Measurements from ENCODE around the gene ZNF485.
"Not testable (repeated sequence)": the region's sequence is repeated elsewhere in the genome, so short reads cannot be mapped to it uniquely, and the experiment has no call there.

ZNF485 gene

DNA sequence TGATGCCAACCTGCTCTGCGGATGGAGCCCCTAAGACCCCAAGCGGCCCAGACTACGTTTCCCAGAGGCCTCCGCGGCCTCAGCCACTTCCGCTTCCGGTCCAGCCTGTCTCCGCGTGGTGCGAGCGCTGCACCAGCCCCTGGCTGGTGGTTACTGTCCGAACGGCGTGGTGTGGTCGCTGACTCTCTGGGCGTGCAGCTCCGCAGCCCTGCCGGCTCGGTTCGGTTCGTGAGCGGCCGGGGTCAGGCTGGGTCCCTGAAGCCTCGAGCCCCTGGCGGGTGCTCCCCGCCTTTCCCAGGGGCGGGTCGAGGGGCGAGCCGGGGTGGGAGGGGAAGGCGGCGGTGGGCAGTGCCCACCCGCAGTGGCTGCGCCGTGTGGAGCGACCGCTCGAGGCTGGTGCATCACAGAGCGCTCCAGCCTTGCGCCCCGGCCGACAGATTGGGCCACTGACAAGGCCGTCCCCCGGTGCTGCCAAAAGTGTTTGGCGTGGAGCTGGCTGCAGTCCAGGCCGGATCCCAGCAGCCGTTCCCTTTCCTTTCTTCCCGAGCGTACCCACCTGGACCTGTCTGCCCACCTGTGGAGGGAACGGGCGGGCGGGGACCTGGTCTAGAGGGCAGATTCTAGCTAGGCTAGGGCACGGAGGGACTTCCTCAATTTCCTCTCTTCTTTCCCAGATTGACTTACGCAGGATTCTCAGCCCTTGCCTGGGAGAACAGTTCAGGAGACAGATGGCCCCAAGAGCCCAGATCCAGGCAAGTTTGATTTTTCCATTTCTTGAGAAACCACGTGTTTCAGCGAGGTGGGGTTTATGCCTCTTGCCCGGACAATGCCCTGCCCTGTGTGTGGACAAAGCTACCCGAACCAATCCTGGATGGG, at the start of gene ZNF485:
Gene ZNF485 (plus strand): TSS at position 116 of the 876 bp plus-strand sequence. CDS start 613 bp downstream, at position 729.
- DNase-seq: peak; percentile 60

GRCh38 chr10:43557214-43557613, 49.0 kb upstream of the ZNF485 start:
- DNase-seq: no peak

DNA sequence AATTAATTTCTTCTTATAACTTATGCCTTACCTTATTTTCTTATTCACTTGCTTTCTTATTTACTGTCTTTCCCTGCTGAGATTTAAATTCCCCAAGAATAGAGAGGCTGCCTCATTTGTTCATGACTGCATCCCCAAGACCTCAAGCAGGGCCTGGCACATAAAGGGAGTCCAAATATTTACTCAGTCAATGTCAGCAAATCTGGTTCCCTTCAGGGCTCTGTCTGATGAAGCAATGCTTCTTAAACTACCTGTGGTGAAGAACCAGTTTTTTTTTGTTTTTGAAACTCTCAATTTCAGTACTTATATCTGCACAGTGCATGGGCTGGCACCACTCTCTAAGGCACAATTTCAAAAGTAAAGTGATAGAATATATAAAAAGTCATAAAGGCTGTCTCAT, 36.6 kb upstream of the ZNF485 start:
- no peak for DNase-seq

DNA sequence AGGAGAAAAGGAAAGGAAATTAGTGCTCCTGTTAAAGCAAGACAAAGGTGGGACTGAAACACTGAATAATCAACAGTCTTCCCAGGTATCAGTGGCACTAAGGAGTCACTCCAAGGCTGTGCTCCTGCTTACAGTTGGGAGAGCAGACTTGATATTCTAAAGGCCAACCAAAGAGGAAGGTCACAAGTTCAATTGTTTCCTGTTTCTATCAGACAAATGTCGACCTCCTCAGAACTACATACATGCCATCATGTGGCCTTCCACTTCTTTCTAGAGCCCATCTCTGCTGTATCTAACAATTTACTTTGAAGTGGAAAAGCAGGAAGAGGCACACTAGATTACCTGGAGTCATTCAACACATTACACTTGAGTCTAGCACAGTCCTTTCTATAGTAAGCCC, 35.3 kb upstream of the ZNF485 start:
- DNase-seq: peak; percentile 84

GRCh38 chr10:43573250-43574000, 32.8 kb upstream of the ZNF485 start:
- DNase-seq: no peak

- peak; percentile 55 for DNase-seq
Measured at GRCh38 chr10:43574001-43574892, 32.0 kb upstream of the ZNF485 start, which contains the start of gene ZNF239. ZNF239 (minus strand) TSS chr10:43574616; CDS start chr10:43558079, 16,537 bp downstream.

DNA sequence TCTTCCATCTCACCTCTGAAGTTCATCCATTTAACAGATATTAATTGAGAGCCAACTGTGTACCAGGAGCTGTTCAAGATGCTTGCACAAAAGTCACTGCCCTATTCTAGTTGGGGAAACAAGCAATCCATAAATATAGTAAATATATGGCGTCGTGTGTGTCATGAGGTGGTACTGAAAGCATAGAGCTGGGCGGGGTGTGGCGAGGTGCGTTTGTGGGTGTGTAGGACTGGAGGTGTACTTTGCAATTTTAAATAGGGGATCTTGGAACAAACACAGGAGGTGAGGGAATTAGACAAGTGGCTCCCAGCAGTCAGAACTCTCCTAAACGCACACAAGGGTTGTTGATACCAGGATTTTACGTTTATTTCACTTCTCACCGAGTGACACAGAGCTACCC, 31.3 kb upstream of the ZNF485 start:
- no peak for DNase-seq

DNA sequence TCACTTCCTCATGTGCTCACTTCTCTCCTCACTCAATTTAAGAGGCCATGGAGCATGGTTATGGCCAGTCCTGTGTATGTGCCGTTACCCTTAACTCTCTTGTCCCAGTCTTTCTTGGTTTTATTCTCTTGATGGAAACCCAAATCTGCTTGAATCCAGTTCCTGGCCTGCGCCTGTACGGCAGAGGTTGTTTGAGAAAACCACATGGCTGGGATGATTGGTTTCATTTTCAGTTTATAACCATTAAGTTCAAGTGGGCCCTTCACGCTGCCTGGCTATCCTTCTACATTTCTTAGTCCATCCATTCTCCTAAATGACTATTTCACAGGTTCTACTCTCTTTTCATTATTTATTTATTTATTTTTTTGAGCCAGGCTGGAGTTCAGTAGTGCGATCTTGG, 30.2 kb upstream of the ZNF485 start:
- peak; percentile 40 for DNase-seq

DNA sequence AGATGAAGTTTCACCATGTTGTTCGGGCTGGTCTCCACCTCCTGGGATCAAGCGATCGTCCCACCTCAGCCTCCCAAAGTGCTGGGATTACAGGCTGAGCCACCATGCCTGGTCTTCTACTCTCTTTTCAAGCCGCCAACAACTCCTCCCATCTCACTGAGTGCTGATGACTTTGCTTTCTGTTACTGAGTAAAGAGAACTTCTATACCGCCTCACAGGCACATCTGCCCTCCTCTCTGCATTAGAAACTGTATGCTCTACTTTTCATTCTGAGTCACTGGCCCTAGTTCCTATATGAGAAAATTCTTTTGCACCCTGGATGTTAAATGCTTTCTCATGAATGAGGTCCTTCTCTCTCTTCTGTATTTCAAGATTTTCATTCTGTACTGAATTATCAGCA, 29.7 kb upstream of the ZNF485 start:
- DNase-seq: no peak

GRCh38 chr10:43584051-43584450, 22.2 kb upstream of the ZNF485 start:
- no peak for DNase-seq

GRCh38 chr10:43585046-43585445, 21.2 kb upstream of the ZNF485 start:
- no peak for DNase-seq

DNA sequence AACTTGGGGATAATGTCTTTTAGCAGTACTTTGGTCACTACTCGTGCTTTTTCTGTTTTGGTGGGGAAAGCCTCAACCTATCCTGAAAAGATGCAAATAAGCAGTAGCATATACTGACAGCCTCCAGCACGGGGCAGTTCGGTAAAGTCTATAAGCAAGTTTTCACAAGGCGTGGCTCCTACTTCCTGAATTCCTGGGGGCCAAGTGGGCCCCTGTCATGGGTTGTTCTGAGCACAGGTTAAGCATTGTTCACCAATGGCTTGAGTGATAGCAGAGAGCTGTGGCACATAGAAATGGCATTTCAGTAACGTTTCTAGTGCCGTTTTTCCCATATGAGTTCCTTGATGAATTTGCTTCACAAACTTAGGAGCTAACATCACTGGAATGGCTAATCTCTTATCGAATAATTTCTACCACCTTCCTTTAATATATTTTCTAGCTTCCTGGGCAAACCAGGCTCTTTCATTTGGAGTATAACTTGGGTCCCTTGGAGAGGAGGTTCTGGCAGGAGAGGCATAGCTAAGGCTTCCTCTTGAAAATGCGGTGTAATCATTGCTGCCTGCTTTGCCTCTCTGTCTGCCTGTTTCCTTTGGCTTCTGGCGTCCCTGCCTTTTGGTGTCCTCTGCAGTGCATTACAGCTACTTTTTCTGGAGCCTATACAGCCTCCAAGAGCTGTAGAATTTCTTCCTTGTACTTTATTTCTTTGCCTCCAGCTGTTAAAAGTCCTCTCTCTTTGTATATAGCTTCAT, 20.1 kb upstream of the ZNF485 start:
- no peak for DNase-seq

DNA sequence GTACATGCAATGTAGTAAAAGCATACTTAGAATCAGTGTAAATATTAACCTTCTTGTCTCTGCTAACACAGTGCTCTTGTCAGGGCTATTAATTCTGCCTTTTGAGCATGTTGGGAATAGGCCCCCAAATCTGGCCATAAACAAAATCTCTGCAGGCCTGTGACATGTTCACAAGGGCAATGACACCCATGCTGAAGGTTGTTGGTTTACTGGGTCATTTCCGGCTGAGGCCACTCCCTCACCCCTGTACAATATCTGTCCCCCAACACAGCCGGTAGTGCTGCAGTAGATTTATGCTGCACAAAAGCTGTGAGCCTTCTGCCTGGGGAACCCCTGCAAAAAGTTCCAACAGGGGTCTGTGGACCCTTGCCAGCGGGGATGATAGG, 19.5 kb upstream of the ZNF485 start:
- DNase-seq: not testable (repeated sequence)

DNA sequence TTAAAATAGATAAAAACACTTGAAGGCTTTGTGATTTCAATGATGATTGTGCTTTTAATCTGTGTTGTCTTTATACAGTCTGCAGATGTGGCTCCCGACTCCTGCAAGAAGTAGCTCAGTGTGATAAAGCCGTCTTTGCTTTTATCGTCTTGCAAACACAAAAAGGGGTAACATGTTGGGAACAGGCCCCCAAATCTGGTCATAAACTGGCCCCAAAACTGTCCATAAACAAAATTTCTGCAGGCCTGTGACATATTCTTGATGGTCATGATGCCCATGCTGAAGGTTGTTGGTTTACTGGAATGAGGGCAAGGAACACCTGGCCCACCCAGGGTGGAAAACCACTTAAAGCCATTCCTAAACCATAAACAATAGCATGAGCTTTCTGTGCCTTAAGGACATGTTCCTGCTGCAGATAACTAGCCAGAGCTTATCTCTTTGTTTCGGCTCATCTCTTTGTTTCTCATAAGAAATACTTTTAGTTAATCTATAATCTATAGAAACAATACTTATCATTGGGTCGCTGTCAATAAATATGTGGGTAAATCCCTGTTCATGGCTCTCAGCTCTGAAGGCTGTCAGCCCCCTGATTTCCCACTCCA, 14.8 kb upstream of the ZNF485 start:
- no peak for DNase-seq

DNA sequence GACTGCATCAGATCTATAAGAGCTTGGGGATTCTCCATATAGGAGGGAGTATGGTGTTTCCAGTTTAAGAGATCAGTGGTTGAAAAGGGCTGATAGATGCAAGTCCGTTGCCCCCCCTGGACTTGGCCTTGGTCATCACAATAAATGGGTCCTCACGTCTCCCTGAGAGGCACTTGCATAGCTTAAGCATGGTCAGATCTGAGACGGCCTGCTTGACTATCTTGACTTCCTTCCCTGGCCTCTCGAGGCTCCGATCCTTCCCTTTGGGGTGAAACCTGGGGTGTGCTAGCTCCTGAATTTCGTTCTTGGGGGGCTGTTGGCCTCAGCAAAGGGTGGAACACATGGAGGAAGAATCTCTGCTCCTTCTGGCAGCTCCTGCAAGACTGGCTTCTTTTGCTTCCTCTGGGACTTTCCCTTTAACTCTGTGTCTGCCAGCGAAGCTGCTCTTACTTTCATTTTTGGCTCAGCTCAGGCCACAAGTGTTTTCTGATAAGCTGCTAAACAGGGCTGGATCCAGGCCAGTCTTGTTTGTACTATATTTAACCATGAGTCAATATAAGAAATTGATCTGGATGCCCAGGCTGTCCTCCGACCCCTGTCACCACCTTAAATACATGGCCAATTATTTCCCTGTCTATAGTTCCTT, 11.2 kb upstream of the ZNF485 start:
- DNase-seq: peak; percentile 54

GRCh38 chr10:43595739-43596298, 10.4 kb upstream of the ZNF485 start:
- DNase-seq: peak; percentile 78

DNA sequence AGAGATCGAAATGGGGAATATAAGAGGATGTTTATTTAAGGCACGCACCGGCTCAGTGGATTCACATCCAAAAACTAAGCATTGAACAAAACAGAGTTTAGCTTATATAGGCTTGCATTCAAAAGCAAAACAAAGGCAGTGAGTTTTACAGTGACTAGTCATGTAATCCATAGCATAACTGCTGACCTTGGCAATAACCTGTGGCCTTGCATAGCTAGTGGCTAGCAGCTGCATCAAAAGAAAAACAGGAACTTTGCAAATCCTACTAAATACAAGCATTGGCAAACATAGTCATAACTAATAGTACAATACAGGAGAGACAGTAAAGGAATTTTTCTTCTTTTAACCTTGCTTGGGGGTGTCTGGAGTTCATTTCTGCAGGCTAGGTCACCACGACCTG, 9.7 kb upstream of the ZNF485 start:
- peak; percentile 84 for DNase-seq

DNA sequence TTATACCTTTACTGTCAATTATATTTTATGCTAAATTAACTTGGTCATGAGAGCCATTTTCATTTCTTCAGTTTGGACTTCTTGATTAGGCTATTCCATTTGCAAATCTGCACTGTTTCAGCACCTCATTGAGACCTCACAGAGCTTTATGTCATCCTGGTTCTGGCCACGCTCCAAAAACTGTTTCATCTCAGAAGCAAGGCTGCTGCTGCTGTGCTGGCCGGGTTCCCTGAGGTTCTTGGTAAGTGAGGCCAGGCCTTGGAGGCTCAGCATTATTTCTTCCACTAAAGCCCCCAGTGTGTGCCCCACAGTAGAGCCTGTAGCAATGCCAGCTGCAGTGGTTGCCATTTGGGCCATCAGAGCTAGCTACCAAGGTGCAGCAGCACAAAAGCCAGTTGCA, 7.8 kb upstream of the ZNF485 start:
- no peak for DNase-seq

DNA sequence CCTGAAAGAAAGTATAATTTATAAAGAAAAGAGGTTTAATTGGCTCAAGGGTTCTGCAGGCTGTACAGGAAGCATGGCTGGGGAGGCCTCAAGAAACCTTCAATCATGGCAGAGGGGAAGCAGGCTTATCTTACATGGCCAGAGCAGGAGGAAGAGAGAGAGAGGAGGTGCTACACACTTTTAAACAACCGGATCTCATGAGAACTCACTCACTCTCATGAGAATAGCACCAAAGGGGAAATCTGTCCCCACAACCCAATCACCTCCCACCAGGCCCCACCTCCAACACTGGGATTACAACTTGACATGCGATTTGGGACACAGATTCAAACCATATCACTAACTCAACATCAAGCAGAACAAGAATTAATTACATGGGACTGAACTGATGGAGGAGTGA, 6.9 kb upstream of the ZNF485 start:
- DNase-seq: no peak

- DNase-seq: not testable (repeated sequence)
Measured at GRCh38 chr10:43601576-43601975, 4.7 kb upstream of the ZNF485 start.

DNA sequence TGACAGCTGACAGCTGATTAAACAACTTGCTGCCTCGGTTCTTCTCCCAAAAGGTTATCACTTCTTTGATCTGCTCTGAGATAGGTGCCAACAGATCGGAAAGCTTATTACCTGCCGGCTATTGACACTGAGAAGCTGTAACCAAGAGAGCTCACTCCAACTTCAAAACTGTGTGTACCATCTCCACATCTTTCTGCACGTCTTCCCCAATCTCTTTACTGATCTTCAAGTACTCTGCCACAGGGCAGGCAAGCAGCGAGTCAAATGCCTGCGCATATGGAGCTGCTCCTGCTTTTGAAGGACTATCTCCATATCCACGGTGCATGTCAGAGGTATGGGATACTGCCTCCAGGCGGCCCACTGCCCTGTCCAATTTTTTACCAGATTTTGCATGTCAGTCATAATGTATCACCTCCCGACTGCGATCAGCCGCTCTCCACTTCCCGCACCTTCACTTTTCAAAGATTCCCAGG, 352 bp upstream of the ZNF485 start:
- DNase-seq: no peak
